Panc1 (cell line): ENCODE measurements around the gene SLC9A7. TPM values are rescaled to one million over a fixed set of nuclear protein-coding genes. Genes with fewer than 3 reads are reported as not detected.

Experiments used
- ATAC-seq: fragments of 200-7000 bp; cut with Tn5 transposase; 2 replicates; pipeline ENCODE4 v1.9.1; 2020; ENCODE audit warnings: mild to moderate bottlenecking, moderate library complexity
- BruUV-seq: library from RNA; stranded (reverse); fragments of 400-500 nt; replicated peaks from 2 replicates; lab custom pipeline; 2021; lab: Mats Ljungman, UMichigan
- CTCF ChIA-PET: fragments of 300-600 bp; sonication (Branson Sonifier 250); formaldehyde crosslinking; loops from one replicate; lab custom pipeline; 2022; ENCODE audit warnings: antibody characterized with exemption; lab: Charles Lee
- POLR2A ChIA-PET: fragments of 300-600 bp; sonication (Branson Sonifier 250); formaldehyde crosslinking; loops from one replicate; lab custom pipeline; 2022; ENCODE audit warnings: antibody characterized with exemption; lab: Charles Lee
- DNase-seq: peaks from one replicate; pipeline ENCODE4 v3.0.0-alpha.2; 2010; ENCODE audit warnings: low read depth, low spot score
- H3K27ac ChIP-seq: 2 replicates; pipeline ENCODE4 v1.5.1; 2011; ENCODE audit warnings: mild to moderate bottlenecking, low read length, inconsistent platforms
- H3K27me3 ChIP-seq: fragments of 200-500 bp; sonication (Bioruptor generic); 2 replicates; pipeline ENCODE4 v1.6.0; 2014; ENCODE audit warnings: low read length, inconsistent platforms; ENCODE audit not compliant: control insufficient read depth, insufficient read depth
- H3K36me3 ChIP-seq: fragments of 200-500 bp; sonication (Bioruptor generic); 2 replicates; pipeline ENCODE4 v1.5.1; 2014; ENCODE audit warnings: inconsistent platforms, mild to moderate bottlenecking, low read length, moderate library complexity; ENCODE audit not compliant: control insufficient read depth, insufficient read depth
- H3K4me1 ChIP-seq: 2 replicates; pipeline ENCODE4 v1.5.1; 2011; ENCODE audit warnings: inconsistent platforms, mild to moderate bottlenecking, low read length, moderate library complexity; ENCODE audit not compliant: control insufficient read depth, insufficient read depth
- H3K4me3 ChIP-seq, 2 experiments: 2 replicates each; pipeline ENCODE4 v1.5.1; 2011 to 2012; ENCODE audit warnings: low read depth in 2 of 2, low read length in 2 of 2, mild to moderate bottlenecking in 2 of 2, inconsistent platforms in 1 of 2, moderate library complexity in 1 of 2
- H3K9me3 ChIP-seq: fragments of 200-500 bp; sonication (Bioruptor generic); 2 replicates; pipeline ENCODE4 v1.5.1; 2014; ENCODE audit warnings: low read depth, mild to moderate bottlenecking, inconsistent platforms, low read length, moderate library complexity; ENCODE audit not compliant: control insufficient read depth, insufficient read depth
- POLR2AphosphoS5 ChIP-seq: IDR thresholded peaks from 2 replicates; pipeline ENCODE4 v1.6.1; 2012; ENCODE audit warnings: mild to moderate bottlenecking, low read depth, low read length, moderate library complexity
- SIN3A ChIP-seq: IDR thresholded peaks from 2 replicates; pipeline ENCODE4 v1.6.1; 2012; ENCODE audit warnings: low read depth, mild to moderate bottlenecking, low read length, moderate library complexity, borderline replicate concordance; ENCODE audit not compliant: insufficient read depth
- TCF7L2 ChIP-seq: IDR thresholded peaks from 2 replicates; pipeline ENCODE4 v1.6.1; 2011; ENCODE audit warnings: mild to moderate bottlenecking, low read depth, low read length, inconsistent platforms
- in situ Hi-C: cut with HindIII; loops from 2 replicates; pipeline ENCODE4 v1.10.0; 2016; ENCODE audit warnings: low sequenced_read_pairs, low pct_unique_long_range_greater_than_20kb
- intact Hi-C: fragments of 100-400 bp; cut with micrococcal nuclease; formaldehyde crosslinking; loops from one replicate; pipeline ENCODE4 v1.10.0; 2022; ENCODE audit not compliant: unreplicated experiment
- total RNA-seq: library from RNA; stranded (reverse); gene quantifications from one replicate; pipeline ENCODE4 v1.2.1, GENCODE V29; 2021; ENCODE audit not compliant: unreplicated experiment
- TF ChIP-seq, protein P1 (sequence below): fragments of 450-650 bp; IDR thresholded peaks from 2 replicates; pipeline ENCODE4 v1.5.1; 2017; ENCODE audit warnings: mild to moderate bottlenecking
- TF ChIP-seq, protein P2 (sequence below), 2 experiments: IDR thresholded peaks; 2 replicates each; pipeline ENCODE4 v1.6.1; 2011 to 2012; ENCODE audit warnings: low read depth in 2 of 2, control low read depth in 1 of 2, low read length in 1 of 2, mild to moderate bottlenecking in 1 of 2, moderate library complexity in 1 of 2; ENCODE audit not compliant: insufficient read depth in 1 of 2

Gene SLC9A7
- total RNA-seq, 1 experiment from 2014 or later, result 80.4 TPM

DNA sequence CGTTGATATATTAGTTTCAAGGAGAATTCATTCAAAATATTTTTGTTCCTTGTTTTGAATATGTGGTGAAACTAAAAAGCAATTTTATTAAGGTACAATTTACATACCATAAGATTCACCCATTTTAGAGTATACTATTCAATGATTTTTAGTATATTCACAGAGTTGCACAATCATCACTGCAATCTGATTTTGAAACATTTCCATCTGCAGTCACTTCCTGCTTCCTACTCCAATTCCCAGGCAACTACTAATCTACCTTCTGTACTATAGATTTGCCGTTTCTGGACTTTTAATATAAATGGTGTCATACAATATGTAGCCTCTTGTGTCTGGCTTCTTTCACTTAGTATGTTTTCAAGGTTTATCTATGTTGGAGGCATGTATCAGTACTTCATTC is 71.3 kb downstream of the SLC9A7 start:
- H3K36me3 ChIP-seq, result no peaks in the 10 kb centered on the region
- peaks cover 4% of the 10 kb centered on the region; the same call in 1 of the 2 replicates for H3K4me1 ChIP-seq
- POLR2A ChIA-PET, result no interaction called here
- DNase-seq (no peak), ATAC-seq (no peak)
- in situ Hi-C loops, result no loop called here
- H3K27me3 ChIP-seq, result no peaks in the 10 kb centered on the region
- no peak overlapping the region for H3K27ac ChIP-seq
- CTCF ChIA-PET, result no interaction called here
- no peak overlapping the region for H3K4me3 ChIP-seq
- no peaks in the 10 kb centered on the region for H3K9me3 ChIP-seq
- no TSS peak for BruUV-seq
- no peak for TF ChIP-seq TCF7L2
- no peak for TF ChIP-seq POLR2AphosphoS5
- TF ChIP-seq, protein P1, sequence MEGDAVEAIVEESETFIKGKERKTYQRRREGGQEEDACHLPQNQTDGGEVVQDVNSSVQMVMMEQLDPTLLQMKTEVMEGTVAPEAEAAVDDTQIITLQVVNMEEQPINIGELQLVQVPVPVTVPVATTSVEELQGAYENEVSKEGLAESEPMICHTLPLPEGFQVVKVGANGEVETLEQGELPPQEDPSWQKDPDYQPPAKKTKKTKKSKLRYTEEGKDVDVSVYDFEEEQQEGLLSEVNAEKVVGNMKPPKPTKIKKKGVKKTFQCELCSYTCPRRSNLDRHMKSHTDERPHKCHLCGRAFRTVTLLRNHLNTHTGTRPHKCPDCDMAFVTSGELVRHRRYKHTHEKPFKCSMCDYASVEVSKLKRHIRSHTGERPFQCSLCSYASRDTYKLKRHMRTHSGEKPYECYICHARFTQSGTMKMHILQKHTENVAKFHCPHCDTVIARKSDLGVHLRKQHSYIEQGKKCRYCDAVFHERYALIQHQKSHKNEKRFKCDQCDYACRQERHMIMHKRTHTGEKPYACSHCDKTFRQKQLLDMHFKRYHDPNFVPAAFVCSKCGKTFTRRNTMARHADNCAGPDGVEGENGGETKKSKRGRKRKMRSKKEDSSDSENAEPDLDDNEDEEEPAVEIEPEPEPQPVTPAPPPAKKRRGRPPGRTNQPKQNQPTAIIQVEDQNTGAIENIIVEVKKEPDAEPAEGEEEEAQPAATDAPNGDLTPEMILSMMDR, result no peak
- TF ChIP-seq, protein P2, sequence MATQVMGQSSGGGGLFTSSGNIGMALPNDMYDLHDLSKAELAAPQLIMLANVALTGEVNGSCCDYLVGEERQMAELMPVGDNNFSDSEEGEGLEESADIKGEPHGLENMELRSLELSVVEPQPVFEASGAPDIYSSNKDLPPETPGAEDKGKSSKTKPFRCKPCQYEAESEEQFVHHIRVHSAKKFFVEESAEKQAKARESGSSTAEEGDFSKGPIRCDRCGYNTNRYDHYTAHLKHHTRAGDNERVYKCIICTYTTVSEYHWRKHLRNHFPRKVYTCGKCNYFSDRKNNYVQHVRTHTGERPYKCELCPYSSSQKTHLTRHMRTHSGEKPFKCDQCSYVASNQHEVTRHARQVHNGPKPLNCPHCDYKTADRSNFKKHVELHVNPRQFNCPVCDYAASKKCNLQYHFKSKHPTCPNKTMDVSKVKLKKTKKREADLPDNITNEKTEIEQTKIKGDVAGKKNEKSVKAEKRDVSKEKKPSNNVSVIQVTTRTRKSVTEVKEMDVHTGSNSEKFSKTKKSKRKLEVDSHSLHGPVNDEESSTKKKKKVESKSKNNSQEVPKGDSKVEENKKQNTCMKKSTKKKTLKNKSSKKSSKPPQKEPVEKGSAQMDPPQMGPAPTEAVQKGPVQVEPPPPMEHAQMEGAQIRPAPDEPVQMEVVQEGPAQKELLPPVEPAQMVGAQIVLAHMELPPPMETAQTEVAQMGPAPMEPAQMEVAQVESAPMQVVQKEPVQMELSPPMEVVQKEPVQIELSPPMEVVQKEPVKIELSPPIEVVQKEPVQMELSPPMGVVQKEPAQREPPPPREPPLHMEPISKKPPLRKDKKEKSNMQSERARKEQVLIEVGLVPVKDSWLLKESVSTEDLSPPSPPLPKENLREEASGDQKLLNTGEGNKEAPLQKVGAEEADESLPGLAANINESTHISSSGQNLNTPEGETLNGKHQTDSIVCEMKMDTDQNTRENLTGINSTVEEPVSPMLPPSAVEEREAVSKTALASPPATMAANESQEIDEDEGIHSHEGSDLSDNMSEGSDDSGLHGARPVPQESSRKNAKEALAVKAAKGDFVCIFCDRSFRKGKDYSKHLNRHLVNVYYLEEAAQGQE (IDR thresholded peaks at IDR 0.05; ENCODE audit: insufficient read depth in 1 of 2, low read depth in 2 of 2, low read length in 1 of 2), result no peak
- TF ChIP-seq SIN3A, result no peak
- intact Hi-C loops, result loop anchor here (5.0 kb wide), 1 partner anchor 130 kb away; no protein-coding TSS in a partner anchor

DNA sequence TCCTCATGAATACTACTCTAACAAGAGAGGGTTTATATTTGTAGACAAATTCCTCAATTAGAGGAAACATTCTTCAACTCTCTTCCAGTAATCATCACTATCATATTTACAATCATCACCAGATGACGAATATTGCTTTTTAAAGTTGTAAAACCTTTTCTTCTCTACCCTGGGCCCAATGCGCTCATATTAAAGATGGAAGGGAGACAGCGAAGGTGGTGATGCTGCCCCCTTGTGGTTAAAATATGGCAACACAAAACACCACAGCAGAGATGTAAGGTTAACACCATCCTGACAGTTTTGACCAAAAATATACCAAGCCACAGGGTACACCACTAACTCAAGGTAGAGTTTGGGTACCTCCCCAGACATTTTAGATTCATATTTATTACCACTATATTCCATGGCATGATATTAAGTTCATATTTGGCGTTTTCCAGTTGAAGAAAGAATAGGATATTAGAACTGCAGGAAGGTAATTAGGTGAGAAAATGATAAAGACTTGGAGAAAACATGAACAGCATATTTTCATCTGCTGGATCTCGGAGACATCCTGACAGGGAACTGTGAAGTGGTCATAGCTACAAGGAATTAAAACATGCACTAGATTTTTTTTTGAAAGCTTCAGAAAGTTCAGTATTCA is 72.8 kb downstream of the SLC9A7 start:
- no peak for TF ChIP-seq SIN3A
- TF ChIP-seq, protein P2 (IDR thresholded peaks at IDR 0.05; ENCODE audit: insufficient read depth in 1 of 2, low read depth in 2 of 2, low read length in 1 of 2), result no peak
- TF ChIP-seq, protein P1, result peak; percentile 82
- no peak for TF ChIP-seq POLR2AphosphoS5
- no peak for TF ChIP-seq TCF7L2
- ATAC-seq (peak; percentile 84), DNase-seq (no peak)
- H3K9me3 ChIP-seq, result no peaks in the 10 kb centered on the region
- CTCF ChIA-PET, result no interaction called here
- peaks cover 4% of the 10 kb centered on the region; the same call in 1 of the 2 replicates for H3K4me1 ChIP-seq
- intact Hi-C loops, result loop anchor here (5.0 kb wide), 1 partner anchor 129 kb away; no protein-coding TSS in a partner anchor
- no peaks in the 10 kb centered on the region for H3K27me3 ChIP-seq
- in situ Hi-C loops, result no loop called here
- no TSS peak for BruUV-seq
- no peaks in the 10 kb centered on the region for H3K36me3 ChIP-seq
- no peak overlapping the region for H3K4me3 ChIP-seq
- H3K27ac ChIP-seq, result no peak overlapping the region
- POLR2A ChIA-PET, result no interaction called here
